ENCODE data around the gene STX17.

DNA sequence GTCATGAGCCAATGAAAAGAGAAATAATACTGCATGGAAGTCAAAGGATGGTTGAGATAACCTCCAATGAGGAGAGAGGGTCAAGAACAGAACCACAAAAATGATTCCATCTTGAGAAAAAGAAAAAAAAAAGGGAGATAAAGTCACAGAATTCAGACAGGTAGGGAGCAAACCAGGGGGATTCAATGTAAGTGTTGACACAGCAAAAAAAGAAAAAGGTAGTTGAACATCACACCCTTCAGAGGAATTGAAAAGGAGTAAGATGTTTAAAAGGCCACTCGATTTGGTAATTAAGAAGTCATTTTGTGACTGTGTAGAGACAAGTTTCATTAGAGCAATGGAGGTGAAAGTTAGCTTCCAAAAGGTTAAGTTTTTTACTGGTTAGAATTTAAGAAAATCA lies 113.1 kb downstream of the STX17 start:
- TF ChIP-seq, protein P1, sequence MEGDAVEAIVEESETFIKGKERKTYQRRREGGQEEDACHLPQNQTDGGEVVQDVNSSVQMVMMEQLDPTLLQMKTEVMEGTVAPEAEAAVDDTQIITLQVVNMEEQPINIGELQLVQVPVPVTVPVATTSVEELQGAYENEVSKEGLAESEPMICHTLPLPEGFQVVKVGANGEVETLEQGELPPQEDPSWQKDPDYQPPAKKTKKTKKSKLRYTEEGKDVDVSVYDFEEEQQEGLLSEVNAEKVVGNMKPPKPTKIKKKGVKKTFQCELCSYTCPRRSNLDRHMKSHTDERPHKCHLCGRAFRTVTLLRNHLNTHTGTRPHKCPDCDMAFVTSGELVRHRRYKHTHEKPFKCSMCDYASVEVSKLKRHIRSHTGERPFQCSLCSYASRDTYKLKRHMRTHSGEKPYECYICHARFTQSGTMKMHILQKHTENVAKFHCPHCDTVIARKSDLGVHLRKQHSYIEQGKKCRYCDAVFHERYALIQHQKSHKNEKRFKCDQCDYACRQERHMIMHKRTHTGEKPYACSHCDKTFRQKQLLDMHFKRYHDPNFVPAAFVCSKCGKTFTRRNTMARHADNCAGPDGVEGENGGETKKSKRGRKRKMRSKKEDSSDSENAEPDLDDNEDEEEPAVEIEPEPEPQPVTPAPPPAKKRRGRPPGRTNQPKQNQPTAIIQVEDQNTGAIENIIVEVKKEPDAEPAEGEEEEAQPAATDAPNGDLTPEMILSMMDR (IDR thresholded peaks at IDR 0.05), result no peak
- TF ChIP-seq POLR2A (IDR thresholded peaks at IDR 0.05) (no peak), EP300 (IDR thresholded peaks at IDR 0.05) (no peak), POLR2AphosphoS5 (IDR thresholded peaks at IDR 0.05) (no peak)

All from stomach (tissue), 4 donors.